CD4-positive, alpha-beta T cell (primary cell): ENCODE data around the gene GFER. TPM values are rescaled to one million over a fixed set of nuclear protein-coding genes. Genes with fewer than 3 reads are reported as not detected.

Source experiments
- ATAC-seq: fragments of 200-7000 bp; cut with Tn5 transposase; one replicate; pipeline ENCODE4 v1.10.0; 2022; ENCODE audit warnings: mild to moderate bottlenecking; ENCODE audit not compliant: poor library complexity
- CTCF ChIA-PET: fragments of 350-600 bp; sonication (Branson Sonifier 250); formaldehyde crosslinking; loops from one replicate; lab custom pipeline; 2021; ENCODE audit warnings: antibody characterized with exemption, inconsistent platforms; lab: Charles Lee
- POLR2A ChIA-PET: fragments of 350-600 bp; sonication (Branson Sonifier 250); formaldehyde crosslinking; loops from one replicate; lab custom pipeline; 2021; ENCODE audit warnings: antibody characterized with exemption, inconsistent platforms; lab: Charles Lee
- DNase-seq, 14 experiments: peaks; one replicate each; pipeline ENCODE4 v3.0.0-alpha.2; 2013 to 2020; ENCODE audit warnings: mixed read lengths in 2 of 14
- H3K27ac ChIP-seq, 2 donors: one replicate each; pipeline versions ENCODE4 v1.5.1 to v1.7.0; 2013; ENCODE audit warnings: low read length in 2 of 2, low read depth in 1 of 2, mild to moderate bottlenecking in 1 of 2
- H3K27me3 ChIP-seq, 2 experiments: 1 replicate in 1 of 2; 2 replicates in 1 of 2; pipeline versions ENCODE4 v1.6.1 to v1.7.0; 2013; ENCODE audit warnings: low read length in 2 of 2, control low read depth in 1 of 2, mild to moderate bottlenecking in 1 of 2, moderate library complexity in 1 of 2; ENCODE audit not compliant: insufficient read depth in 2 of 2, control insufficient read depth in 1 of 2
- H3K36me3 ChIP-seq: one replicate; pipeline ENCODE4 v1.6.1; 2013; ENCODE audit warnings: low read length, control low read depth; ENCODE audit not compliant: insufficient read depth
- H3K4me1 ChIP-seq: one replicate; pipeline ENCODE4 v1.6.1; 2013; ENCODE audit warnings: low read length, control low read depth; ENCODE audit not compliant: insufficient read depth
- H3K4me3 ChIP-seq: one replicate; pipeline ENCODE4 v1.5.1; 2013; ENCODE audit warnings: mild to moderate bottlenecking, low read length, moderate library complexity
- H3K9me3 ChIP-seq, 2 experiments: 1 replicate in 1 of 2; 2 replicates in 1 of 2; pipeline versions ENCODE4 v1.6.1 to v1.7.0; 2013; ENCODE audit warnings: low read length in 2 of 2, mild to moderate bottlenecking in 2 of 2, control low read depth in 1 of 2, moderate library complexity in 1 of 2; ENCODE audit not compliant: control insufficient read depth in 1 of 2, insufficient read depth in 1 of 2
- H3K27ac Mint-ChIP-seq: one replicate; pipeline ENCODE4 v1.8.0; 2020; ENCODE audit warnings: mixed read lengths
- H3K27me3 Mint-ChIP-seq: one replicate; pipeline ENCODE4 v1.8.0; 2021; ENCODE audit warnings: mixed read lengths
- H3K36me3 Mint-ChIP-seq: one replicate; pipeline ENCODE4 v1.8.0; 2021; ENCODE audit warnings: low read depth, mixed read lengths
- H3K4me1 Mint-ChIP-seq: one replicate; pipeline ENCODE4 v1.8.0; 2021; ENCODE audit warnings: low read depth, mixed read lengths
- H3K4me3 Mint-ChIP-seq: one replicate; pipeline ENCODE4 v1.8.0; 2020; ENCODE audit warnings: mild to moderate bottlenecking, mixed read lengths
- H3K9me3 Mint-ChIP-seq: one replicate; pipeline ENCODE4 v1.8.0; 2020; ENCODE audit warnings: mixed read lengths
- intact Hi-C, 2 experiments: fragments of 100-400 bp; cut with DNase I in 1 of 2; cut with micrococcal nuclease in 1 of 2; formaldehyde crosslinking; loops; one replicate each; pipeline versions ENCODE4 v1.15.1 to v1.9.0; 2023 to 2025; cut with DNase I, micrococcal nuclease
- total RNA-seq, 174 experiments: library from RNA in 2 of 174; stranded (reverse) in 2 of 174; gene quantifications; one replicate each; pipeline ENCODE4 v1.2.3 and lab custom pipeline; 2021 to 2026
- TF ChIP-seq, protein P1 (sequence below): fragments of 200-600 bp; IDR thresholded peaks from one replicate; pipeline ENCODE4 v1.8.0; 2022; ENCODE audit warnings: antibody characterized with exemption, mild to moderate bottlenecking

The GFER gene
- total RNA-seq, 2 experiments from 2014 or later = 14.5 TPM

DNA sequence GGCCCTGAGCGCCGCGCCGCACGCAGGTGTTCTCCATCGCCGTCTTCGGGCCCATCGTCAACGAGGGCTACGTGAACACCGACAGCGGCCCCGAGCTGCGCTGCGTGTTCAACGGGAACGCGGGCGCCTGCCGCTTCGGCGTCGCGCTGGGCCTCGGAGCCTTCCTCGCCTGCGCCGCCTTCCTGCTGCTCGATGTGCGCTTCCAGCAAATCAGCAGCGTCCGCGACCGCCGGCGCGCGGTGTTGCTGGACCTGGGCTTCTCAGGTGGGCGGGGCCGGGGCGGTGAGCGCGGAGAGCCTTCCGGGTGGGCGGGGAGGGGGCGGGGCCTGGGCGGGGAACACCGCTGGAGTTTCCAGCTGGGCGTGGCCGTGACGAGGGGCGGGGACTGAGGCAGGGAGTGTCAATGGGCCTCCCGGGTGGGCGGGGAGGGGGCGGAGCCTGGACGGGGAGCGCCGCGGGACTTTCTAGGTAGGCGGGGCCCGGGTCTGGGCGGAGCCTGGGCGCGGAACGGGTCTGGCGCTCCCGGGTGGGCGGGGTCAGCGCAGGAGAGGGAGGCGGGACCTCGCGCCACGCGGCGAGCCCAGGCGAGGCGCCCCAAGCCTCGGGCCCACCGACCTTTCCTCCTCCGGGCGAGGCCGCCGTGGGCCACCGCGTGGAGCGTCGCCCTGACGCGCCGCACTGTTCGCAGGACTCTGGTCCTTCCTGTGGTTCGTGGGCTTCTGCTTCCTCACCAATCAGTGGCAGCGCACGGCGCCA, 8.1 kb downstream of the GFER start:
- Mint-ChIP-seq H3K27ac (peak overlapping the region; percentile 79), H3K36me3 (peaks cover under 1% of the 10 kb centered on the region), H3K27me3 (peaks cover 20% of the 10 kb centered on the region), H3K4me3 (peak overlapping the region; percentile 65), H3K4me1 (peaks cover 26% of the 10 kb centered on the region), H3K9me3 (no peaks in the 10 kb centered on the region)
- Histone ChIP-seq H3K4me3 (peak overlapping the region; percentile 55), H3K9me3 (peaks cover 0 to 18% of the 10 kb centered on the region in 2 experiments), H3K27me3 (peaks cover 13 to 15% of the 10 kb centered on the region in 2 experiments), H3K27ac (peak overlapping the region in 1 of 2 donors; percentile 56), H3K4me1 (peaks cover 26% of the 10 kb centered on the region), H3K36me3 (peaks cover 3% of the 10 kb centered on the region)
- ATAC-seq (peak; percentile 86), DNase-seq (peak; percentile 95 to 100 (median 98))
- CTCF ChIA-PET = interaction anchor here (0.8 to 3.2 kb wide), 4 partner anchors 12 to 148 kb away, joined by 4 to 17 read pairs (median 6); no protein-coding TSS in a partner anchor
- TF ChIP-seq, protein P1, sequence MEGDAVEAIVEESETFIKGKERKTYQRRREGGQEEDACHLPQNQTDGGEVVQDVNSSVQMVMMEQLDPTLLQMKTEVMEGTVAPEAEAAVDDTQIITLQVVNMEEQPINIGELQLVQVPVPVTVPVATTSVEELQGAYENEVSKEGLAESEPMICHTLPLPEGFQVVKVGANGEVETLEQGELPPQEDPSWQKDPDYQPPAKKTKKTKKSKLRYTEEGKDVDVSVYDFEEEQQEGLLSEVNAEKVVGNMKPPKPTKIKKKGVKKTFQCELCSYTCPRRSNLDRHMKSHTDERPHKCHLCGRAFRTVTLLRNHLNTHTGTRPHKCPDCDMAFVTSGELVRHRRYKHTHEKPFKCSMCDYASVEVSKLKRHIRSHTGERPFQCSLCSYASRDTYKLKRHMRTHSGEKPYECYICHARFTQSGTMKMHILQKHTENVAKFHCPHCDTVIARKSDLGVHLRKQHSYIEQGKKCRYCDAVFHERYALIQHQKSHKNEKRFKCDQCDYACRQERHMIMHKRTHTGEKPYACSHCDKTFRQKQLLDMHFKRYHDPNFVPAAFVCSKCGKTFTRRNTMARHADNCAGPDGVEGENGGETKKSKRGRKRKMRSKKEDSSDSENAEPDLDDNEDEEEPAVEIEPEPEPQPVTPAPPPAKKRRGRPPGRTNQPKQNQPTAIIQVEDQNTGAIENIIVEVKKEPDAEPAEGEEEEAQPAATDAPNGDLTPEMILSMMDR = no peak
- POLR2A ChIA-PET = interaction anchor here (0.7 to 5.1 kb wide), 9 partner anchors 8 to 529 kb away, joined by 3 to 55 read pairs (median 5); partner anchors contain the start of genes AMDHD2, GFER, NOXO1 and NTHL1
- intact Hi-C loops = loop anchor here in 1 of 2 experiments (1.0 to 5.0 kb wide), 3 partner anchors 17 to 50 kb away; partner anchors contain the start of genes MSRB1 and ZNF598

DNA sequence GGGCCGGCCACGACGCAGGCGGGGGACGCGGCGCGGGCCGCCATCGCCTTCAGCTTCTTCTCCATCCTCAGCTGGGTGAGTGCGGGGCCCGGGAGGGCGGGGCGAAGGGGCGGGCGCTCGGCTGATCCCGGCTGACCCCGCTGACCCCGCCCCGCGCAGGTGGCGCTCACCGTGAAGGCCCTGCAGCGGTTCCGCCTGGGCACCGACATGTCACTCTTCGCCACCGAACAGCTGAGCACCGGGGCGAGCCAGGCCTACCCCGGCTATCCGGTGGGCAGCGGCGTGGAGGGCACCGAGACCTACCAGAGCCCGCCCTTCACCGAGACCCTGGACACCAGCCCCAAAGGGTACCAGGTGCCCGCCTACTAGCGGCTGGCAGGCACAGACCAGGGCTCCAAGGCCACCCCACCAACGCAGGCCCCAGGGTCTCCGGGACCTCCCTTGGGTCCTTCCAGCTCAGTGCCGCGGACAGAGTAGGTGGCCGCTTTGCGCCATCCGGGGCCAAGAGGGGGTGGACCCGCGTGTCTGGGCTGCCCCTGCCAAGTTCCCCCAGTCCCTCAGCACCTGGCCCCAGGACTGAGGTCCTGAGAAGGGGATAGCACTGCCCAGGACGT, 8.8 kb downstream of the GFER start:
- Histone ChIP-seq H3K27ac (peak overlapping the region in 1 of 2 donors; percentile 21), H3K36me3 (peaks cover 5% of the 10 kb centered on the region), H3K27me3 (peaks cover 13 to 15% of the 10 kb centered on the region in 2 experiments), H3K4me1 (peaks cover 26% of the 10 kb centered on the region), H3K4me3 (no peak overlapping the region), H3K9me3 (peaks cover 0 to 18% of the 10 kb centered on the region in 2 experiments)
- no peak for DNase-seq
- ATAC-seq = no peak
- intact Hi-C loops = loop anchor here in 1 of 2 experiments (1.0 to 5.0 kb wide), 3 partner anchors 16 to 51 kb away; partner anchors contain the start of genes MSRB1 and ZNF598
- CTCF ChIA-PET = interaction anchor here (1.0 to 3.2 kb wide), 3 partner anchors 11 to 148 kb away, joined by 6 to 17 read pairs (median 6); no protein-coding TSS in a partner anchor
- H3K4me3 Mint-ChIP-seq = no peak overlapping the region
- H3K9me3 Mint-ChIP-seq = no peaks in the 10 kb centered on the region
- peaks cover 5% of the 10 kb centered on the region for H3K36me3 Mint-ChIP-seq
- POLR2A ChIA-PET = interaction anchor here (1.0 to 5.1 kb wide), 6 partner anchors 9 to 162 kb away, joined by 3 to 55 read pairs (median 13); partner anchors contain the start of genes GFER, NOXO1, RPS2 and TBL3
- peaks cover 19% of the 10 kb centered on the region for H3K27me3 Mint-ChIP-seq
- peaks cover 26% of the 10 kb centered on the region for H3K4me1 Mint-ChIP-seq
- TF ChIP-seq, protein P1 = no peak
- H3K27ac Mint-ChIP-seq = peak overlapping the region; percentile 78

DNA sequence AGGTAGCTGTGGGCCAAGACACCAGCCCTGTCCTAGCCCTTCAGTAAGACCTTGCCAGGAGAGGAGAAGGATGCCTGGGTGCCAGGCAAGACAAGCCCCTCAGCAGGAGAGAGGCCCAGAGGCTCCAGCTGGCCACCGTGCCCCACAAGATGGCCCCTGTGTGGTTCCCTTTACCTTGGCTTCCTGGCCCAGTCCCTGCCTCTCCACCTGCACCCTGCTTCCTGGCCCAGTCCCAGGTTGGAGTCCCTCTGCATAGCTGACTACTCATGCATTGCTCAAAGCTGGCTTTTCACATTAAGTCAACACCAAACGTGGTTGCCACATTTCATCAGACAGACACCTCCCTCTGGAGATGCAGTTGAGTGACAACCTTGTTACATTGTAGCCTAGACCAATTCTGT, 9.7 kb downstream of the GFER start:
- Mint-ChIP-seq H3K4me3 (peak overlapping the region; percentile 82), H3K36me3 (peaks cover 13% of the 10 kb centered on the region), H3K27ac (peak overlapping the region; percentile 78), H3K9me3 (no peaks in the 10 kb centered on the region), H3K4me1 (peaks cover 23% of the 10 kb centered on the region), H3K27me3 (peaks cover 12% of the 10 kb centered on the region)
- TF ChIP-seq, protein P1 = no peak
- peaks cover 0 to 18% of the 10 kb centered on the region in 2 experiments for H3K9me3 ChIP-seq
- peaks cover 26% of the 10 kb centered on the region for H3K4me1 ChIP-seq
- ChIA-PET CTCF (interaction anchor here (1.0 to 2.5 kb wide), 2 partner anchors 10 to 23 kb away, joined by 6 to 7 read pairs; no protein-coding TSS in a partner anchor), POLR2A (interaction anchor here (0.6 to 5.1 kb wide), 7 partner anchors 10 to 161 kb away, joined by 3 to 55 read pairs (median 5); partner anchors contain the start of genes GFER, NOXO1, RPS2 and TBL3)
- intact Hi-C loops = loop anchor here in 1 of 2 experiments (5.0 kb wide), 1 partner anchor 51 kb away; the partner anchor contains the start of gene MSRB1
- H3K36me3 ChIP-seq = peaks cover 14% of the 10 kb centered on the region
- peaks cover 13 to 15% of the 10 kb centered on the region in 2 experiments for H3K27me3 ChIP-seq
- DNase-seq (peak in 2 of 14 experiments; percentile 58 to 63), ATAC-seq (no peak)
- H3K27ac ChIP-seq = peak overlapping the region in 1 of 2 donors; percentile 44
- H3K4me3 ChIP-seq = no peak overlapping the region
